NCI-H1105 treated with DMSO at 0.1 percent for 48 hours (cell line): ENCODE data around the gene MRPS31.
"Not testable (repeated sequence)": the region's sequence is repeated elsewhere in the genome, so short reads cannot be mapped to it uniquely, and the experiment has no call there.

Source experiments
- DNase-seq: peaks from one replicate; lab custom pipeline; 2025; lab: John Stamatoyannopoulos, UW

MRPS31 gene

GRCh38 chr13:40758811-40759210, 12.2 kb downstream of the MRPS31 start:
- no peak for DNase-seq

DNA sequence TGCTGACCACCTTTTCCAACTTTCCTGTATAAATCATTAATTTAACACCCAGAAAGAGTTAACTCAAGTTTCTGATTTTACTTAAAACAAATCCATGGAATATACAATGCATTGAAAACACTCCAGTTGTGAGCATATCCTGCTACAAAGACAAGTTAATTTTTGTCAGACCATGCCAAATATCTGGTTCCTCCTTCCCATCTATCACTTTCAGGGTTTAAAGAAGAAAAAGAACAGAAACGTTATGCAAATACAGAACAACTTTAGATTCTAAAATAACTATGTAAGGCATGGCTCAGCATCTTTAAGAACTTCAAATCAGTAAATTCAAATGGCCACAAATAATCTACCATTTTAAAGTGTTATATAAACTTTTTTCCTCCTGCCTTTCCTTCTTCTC, 14.9 kb downstream of the MRPS31 start:
- DNase-seq: no peak

DNA sequence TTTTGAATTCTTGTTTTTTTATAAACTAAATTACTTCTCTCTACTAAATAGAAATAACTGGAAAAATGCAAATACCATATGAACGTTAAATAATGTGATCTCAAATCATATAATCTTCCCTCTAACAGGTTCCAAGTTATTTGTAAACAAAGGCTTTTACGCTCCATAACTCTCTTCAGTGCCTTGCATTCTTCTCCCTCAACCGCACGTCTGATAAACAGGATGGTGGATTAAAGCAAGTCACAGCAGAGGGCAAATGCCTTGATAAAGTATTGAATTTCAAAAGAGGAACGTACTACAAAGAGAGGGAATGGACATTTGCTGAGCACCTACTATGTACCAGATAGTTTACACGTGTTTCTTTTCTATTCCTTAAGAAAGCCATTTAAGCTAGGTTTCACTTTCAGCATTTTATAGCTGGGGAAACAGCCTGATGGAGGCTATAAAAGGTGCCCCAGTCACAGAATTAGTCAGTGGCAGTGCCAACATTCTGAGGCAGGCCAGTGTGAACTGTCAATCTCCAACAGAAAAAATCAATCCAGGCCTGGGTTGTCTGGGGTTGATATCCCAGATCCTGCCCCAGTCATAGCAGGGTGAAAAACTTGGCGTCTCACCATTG, 15.8 kb downstream of the MRPS31 start:
- DNase-seq: no peak

DNA sequence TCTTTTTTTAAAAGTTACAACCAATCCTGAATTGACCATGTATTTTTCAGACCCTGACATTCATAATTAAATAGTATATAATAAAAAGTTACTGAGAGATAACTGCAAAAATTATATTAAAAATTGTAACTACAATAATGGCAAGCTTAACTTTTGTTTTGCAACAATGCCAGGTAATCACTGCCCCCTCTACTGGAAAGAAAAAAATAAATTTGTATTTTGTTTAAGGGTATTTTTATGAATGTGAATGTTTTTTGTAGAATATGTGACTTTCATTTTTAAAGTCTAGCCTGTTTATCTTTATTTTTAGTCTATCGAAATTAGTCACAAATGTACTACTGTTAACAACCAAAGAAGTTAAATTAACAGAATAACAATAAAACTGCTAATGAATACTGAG, 21.7 kb downstream of the MRPS31 start:
- DNase-seq: no peak

GRCh38 chr13:40735232-40735548, 35.8 kb downstream of the MRPS31 start:
- DNase-seq: not testable (repeated sequence)

- DNase-seq: not testable (repeated sequence)
Observed at GRCh38 chr13:40734536-40735231, 36.3 kb downstream of the MRPS31 start.

- DNase-seq: no peak
Observed at GRCh38 chr13:40732658-40733057, 38.3 kb downstream of the MRPS31 start.

DNA sequence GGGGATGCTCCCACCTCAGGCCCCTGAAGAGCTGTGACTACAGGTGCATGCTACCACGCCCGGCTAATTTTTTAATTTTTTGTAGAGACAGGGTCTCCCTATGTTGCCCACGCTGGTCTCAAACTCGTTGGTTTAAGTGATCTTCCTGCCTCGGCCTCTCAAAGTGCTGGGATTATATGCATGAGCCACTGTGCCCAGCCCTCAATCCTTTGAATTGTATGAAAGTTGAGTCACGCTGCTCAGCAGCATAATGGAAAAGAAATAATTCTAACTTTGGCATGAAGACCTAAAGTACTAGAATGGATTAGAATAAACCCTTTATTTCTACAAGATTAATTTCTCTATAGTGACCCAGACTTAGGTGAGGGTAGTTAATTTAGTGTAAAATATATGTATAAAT, 42.4 kb downstream of the MRPS31 start:
- DNase-seq: no peak

GRCh38 chr13:40714433-40714832, 56.6 kb downstream of the MRPS31 start:
- DNase-seq: not testable (repeated sequence)

DNA sequence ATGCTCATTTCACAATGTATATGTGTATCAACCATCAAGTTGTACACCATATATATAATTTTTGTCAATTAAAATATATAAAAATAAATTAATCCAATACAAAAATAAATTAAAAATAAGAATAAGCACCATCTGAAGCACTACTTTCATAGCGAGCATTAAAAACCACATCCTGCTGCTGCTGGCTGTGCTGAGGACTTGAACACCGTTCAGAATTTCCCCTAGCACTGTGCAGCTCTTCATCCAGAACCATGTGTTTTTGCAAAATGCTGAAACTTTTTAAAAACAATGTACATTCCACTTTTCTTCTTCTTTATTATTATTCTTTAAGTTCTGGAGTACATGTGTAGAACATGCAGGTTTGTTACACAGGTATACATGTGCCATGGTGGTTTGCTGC, 64.6 kb downstream of the MRPS31 start:
- DNase-seq: no peak

DNA sequence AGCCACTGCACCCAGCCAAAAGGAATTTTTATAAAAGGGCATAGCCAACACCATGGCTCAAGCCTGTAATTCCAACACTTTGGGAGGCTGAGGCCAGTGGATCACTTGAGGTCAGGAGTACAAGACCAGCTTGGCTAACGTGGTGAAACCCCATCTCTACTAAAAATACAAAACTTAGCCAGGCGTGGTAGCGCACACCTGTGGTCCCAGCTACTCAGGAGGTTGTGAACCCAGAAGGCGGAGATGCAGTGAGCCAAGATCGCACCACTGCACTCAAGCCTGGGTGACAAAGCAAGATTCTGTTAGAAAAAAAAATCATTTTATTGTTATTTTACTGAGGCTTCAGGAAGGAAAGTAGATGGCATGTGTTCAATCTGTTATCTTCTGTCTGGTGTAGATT, 73.3 kb downstream of the MRPS31 start:
- no peak for DNase-seq

- DNase-seq: no peak
Observed at GRCh38 chr13:40694426-40694825, 76.6 kb downstream of the MRPS31 start.

GRCh38 chr13:40692946-40693345, 78.0 kb downstream of the MRPS31 start:
- DNase-seq: no peak

DNA sequence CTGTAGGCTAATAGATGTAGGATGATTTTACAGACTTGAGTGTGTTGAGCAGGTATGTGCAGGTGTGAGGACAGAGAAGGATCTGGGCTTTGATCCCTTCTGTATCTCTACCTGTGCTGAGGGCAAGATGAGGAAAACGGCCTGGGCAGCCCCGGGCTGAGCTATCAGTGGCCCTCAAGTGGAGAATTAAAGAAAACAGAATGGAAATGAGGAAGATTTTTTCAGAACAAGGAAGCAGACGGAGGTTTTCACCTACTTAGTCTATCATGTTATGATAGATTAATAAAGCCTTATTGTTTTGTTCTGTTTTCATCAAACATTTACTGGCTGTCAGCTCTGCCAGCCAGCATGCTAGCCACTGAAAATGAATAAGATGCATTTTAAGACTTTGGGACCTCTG, 82.2 kb downstream of the MRPS31 start:
- DNase-seq: no peak

DNA sequence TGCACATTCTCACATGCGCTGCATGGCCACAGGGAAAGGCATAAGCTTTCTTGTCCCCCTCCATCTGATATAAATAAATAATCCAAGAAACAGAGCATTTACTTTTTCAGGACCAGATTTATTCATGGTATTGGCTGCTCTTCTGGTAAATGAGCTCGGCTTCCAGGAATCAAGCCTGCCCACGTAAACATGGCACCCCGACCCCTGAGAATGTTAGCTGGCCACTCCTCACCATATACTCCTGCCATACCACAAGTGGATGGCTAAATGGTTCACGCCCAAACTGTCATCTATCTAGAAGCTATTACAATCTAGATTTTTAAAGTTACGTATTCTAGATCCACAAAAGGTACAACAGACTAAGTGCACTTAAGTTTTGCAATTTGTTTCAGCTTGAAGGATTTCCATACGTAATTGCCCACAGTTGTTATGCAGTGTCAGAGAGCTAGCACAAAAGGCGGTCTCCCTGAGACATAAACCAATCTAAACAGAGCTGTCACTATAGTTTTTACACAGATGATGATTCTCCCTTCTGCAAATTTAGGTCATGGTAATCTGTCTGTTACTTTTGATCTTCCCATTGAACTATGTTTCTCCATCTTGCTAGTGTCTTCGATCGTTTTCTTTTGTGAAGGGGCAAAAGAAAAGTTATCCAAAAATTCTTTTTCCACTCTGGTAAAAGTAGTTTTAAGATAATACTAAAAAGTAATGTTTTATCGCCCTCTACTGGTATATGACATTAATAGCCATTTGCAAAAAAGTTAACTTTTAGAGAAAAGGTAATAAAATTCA, 88.3 kb downstream of the MRPS31 start:
- DNase-seq: peak; percentile 15

GRCh38 chr13:40681341-40682146, 89.4 kb downstream of the MRPS31 start:
- DNase-seq: no peak

DNA sequence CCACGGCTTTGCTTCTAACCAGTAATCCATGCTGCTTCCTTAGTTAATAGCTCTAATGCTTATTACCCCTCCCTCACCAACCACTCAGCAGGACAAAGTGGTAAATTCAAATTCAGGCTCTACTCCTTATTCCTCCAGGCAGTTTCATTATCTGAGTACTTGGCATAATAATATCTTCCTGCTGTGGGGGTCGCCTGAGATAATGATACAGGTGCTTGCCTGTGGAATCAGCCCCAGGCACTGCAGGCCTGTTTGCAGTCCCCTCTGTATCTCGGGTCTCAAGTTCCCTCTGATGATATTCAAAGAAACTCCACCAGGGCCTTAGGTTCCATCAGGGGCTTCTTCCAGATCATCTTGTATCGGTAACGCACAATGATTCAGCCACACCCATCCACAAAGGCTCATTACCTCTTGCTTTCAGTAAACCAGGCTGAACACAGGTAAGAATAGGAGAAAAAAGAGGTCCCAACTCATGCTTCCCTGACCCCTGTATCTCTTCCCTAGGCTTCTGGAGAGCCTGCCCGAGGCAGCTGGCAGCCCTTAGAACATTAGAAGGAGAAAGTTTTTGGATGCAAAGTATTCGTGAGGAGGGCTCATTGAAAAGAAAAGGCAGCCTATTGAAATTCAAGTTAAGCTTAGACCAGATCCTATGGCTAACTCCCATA, 90.2 kb downstream of the MRPS31 start:
- DNase-seq: no peak

DNA sequence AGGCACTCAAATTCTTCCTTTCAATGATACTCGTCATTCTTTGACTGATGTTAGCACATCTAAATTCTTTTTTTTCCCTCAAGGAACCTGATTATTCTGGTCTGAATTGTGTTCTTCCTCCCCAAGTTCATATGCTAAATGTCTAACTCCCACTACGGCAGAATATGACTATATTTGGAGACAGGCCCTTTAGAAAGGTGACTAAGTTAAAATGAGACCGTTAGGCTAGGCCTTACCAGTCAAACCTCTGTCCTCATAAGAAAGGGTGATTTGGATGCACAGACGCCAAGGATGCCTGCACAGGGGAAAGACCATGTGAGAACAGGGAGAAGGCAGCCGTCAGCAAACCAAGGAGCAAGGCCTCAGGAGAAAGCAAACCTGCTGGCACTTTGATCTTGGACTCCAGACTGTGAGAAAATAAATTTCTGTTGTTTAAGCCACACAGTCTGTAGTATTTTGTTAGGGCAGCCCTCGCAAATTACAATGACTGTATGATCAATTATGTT, 91.5 kb downstream of the MRPS31 start:
- DNase-seq: no peak
